ENCODE measurements around the gene UBE4B. TPM values are rescaled to one million over a fixed set of nuclear protein-coding genes. Genes with fewer than 3 reads are reported as not detected.

UBE4B gene
- total and polyA plus RNA-seq, 2 donors (not counting 1 experiment from before 2014, with no cell fraction given) = 21.7 to 57.5 TPM

- Mint-ChIP-seq H3K4me1 (no peaks in the 10 kb centered on the region), H3K4me3 (no peak overlapping the region), H3K9me3 (ENCODE audit: insufficient read depth) (no peaks in the 10 kb centered on the region), H3K27ac (no peak overlapping the region), H3K27me3 (peaks cover 8% of the 10 kb centered on the region)
- H2AFZ ChIP-seq (ENCODE audit: insufficient read depth, low read depth, low read length, poor library complexity, severe bottlenecking) = no peak overlapping the region
- H3K27me3 ChIP-seq (replicated peaks in 1 of 4; ENCODE audit: control extremely low read depth in 1 of 4, control insufficient read depth in 3 of 4, insufficient read depth in 4 of 4, low read length in 3 of 4) = no peaks in the 10 kb centered on the region
- H3K4me1 ChIP-seq (ENCODE audit: control insufficient read depth in 2 of 2, insufficient read depth in 2 of 2, low read length in 2 of 2) = no peaks in the 10 kb centered on the region
- H3K9me3 ChIP-seq (ENCODE audit: control extremely low read depth in 1 of 3, control insufficient read depth in 2 of 3, insufficient read depth in 1 of 3, low read length in 2 of 3) = no peaks in the 10 kb centered on the region
- ATAC-seq (ENCODE audit: low read depth) = no peak
- ChIA-PET POLR2A (no interaction called here), CTCF (no interaction called here)
- H3K79me2 ChIP-seq (ENCODE audit: control insufficient read depth, insufficient read depth, low read length) = no peaks in the 10 kb centered on the region
- DNase-seq = no peak
- no peak overlapping the region for H3K4me2 ChIP-seq (replicated peaks; ENCODE audit: low read depth, low read length, poor library complexity, severe bottlenecking)
- WGBS (ENCODE audit: insufficient coverage) = 91% methylated on average over 5 of the region's 6 CpGs
- no peaks in the 10 kb centered on the region for H3K36me3 ChIP-seq (replicated peaks in 1 of 2; ENCODE audit: control extremely low read depth in 1 of 2, control insufficient read depth in 1 of 2, extremely low read depth in 1 of 2, insufficient read depth in 2 of 2, low read length in 1 of 2)
- no peak overlapping the region for H3K27ac ChIP-seq (ENCODE audit: low read length in 2 of 2)
- intact Hi-C loops (cut with micrococcal nuclease) = no loop called here
- no peak overlapping the region for H3K9ac ChIP-seq (ENCODE audit: low read length)
- no peak overlapping the region for H3K4me3 ChIP-seq (ENCODE audit: control extremely low read depth in 1 of 5, extremely low read depth in 1 of 5, insufficient read depth in 1 of 5, low read depth in 2 of 5, low read length in 4 of 5)
- no peak for TF ChIP-seq CTCF (IDR thresholded peaks at IDR 0.05)
- TF ChIP-seq EZH2 (IDR thresholded peaks at IDR 0.05; ENCODE audit: borderline replicate concordance, insufficient read depth, low read depth, low read length, poor library complexity, severe bottlenecking) = no peak
- H4K20me1 ChIP-seq (ENCODE audit: control insufficient read depth, insufficient read depth, low read length, poor library complexity, severe bottlenecking) = no peaks in the 10 kb centered on the region
These were observed 162.8 kb downstream of the UBE4B start for GRCh38 chr1:10195570-10195969.

- H3K4me3 Mint-ChIP-seq = no peak overlapping the region
- Histone ChIP-seq H3K9ac (ENCODE audit: low read length) (no peak overlapping the region), H3K79me2 (ENCODE audit: control insufficient read depth, insufficient read depth, low read length) (no peaks in the 10 kb centered on the region), H3K27me3 (replicated peaks in 1 of 4; ENCODE audit: control extremely low read depth in 1 of 4, control insufficient read depth in 3 of 4, insufficient read depth in 4 of 4, low read length in 3 of 4) (peaks cover 0 to 4% (median 0%) of the 10 kb centered on the region in 4 experiments), H3K36me3 (replicated peaks in 1 of 2; ENCODE audit: control extremely low read depth in 1 of 2, control insufficient read depth in 1 of 2, extremely low read depth in 1 of 2, insufficient read depth in 2 of 2, low read length in 1 of 2) (no peaks in the 10 kb centered on the region), H3K4me2 (replicated peaks; ENCODE audit: low read depth, low read length, poor library complexity, severe bottlenecking) (no peak overlapping the region), H3K4me1 (ENCODE audit: control insufficient read depth in 2 of 2, insufficient read depth in 2 of 2, low read length in 2 of 2) (no peaks in the 10 kb centered on the region), H2AFZ (ENCODE audit: insufficient read depth, low read depth, low read length, poor library complexity, severe bottlenecking) (no peak overlapping the region), H3K9me3 (ENCODE audit: control extremely low read depth in 1 of 3, control insufficient read depth in 2 of 3, insufficient read depth in 1 of 3, low read length in 2 of 3) (no peaks in the 10 kb centered on the region), H3K27ac (ENCODE audit: low read length in 2 of 2) (no peak overlapping the region), H4K20me1 (ENCODE audit: control insufficient read depth, insufficient read depth, low read length, poor library complexity, severe bottlenecking) (no peaks in the 10 kb centered on the region), H3K4me3 (ENCODE audit: control extremely low read depth in 1 of 5, extremely low read depth in 1 of 5, insufficient read depth in 1 of 5, low read depth in 2 of 5, low read length in 4 of 5) (no peak overlapping the region)
- TF ChIP-seq CTCF (IDR thresholded peaks at IDR 0.05) = no peak
- TF ChIP-seq EZH2 (IDR thresholded peaks at IDR 0.05; ENCODE audit: borderline replicate concordance, insufficient read depth, low read depth, low read length, poor library complexity, severe bottlenecking) = no peak
- ChIA-PET CTCF (no interaction called here), POLR2A (interaction anchor here (0.7 kb wide), 1 partner anchor 1649 kb away, joined by 3 read pairs; no protein-coding TSS in a partner anchor)
- DNase-seq (no peak), ATAC-seq (ENCODE audit: low read depth) (no peak)
- H3K27me3 Mint-ChIP-seq = peaks cover 12% of the 10 kb centered on the region
- H3K9me3 Mint-ChIP-seq (ENCODE audit: insufficient read depth) = no peaks in the 10 kb centered on the region
- H3K27ac Mint-ChIP-seq = no peak overlapping the region
- no peaks in the 10 kb centered on the region for H3K4me1 Mint-ChIP-seq
- intact Hi-C loops (cut with micrococcal nuclease) = no loop called here
- WGBS (ENCODE audit: insufficient coverage) = no CpG with 5 or more reads among the region's 3 CpGs
These were observed 164.2 kb downstream of the UBE4B start for GRCh38 chr1:10196976-10197375.

Measured in B cell (primary cell).